Measurements from ENCODE around the gene CST9L. TPM values are rescaled to one million over a fixed set of nuclear protein-coding genes. Genes with fewer than 3 reads are reported as not detected.

The CST9L gene
- total RNA-seq, 1 experiment from 2014 or later: not detected

DNA sequence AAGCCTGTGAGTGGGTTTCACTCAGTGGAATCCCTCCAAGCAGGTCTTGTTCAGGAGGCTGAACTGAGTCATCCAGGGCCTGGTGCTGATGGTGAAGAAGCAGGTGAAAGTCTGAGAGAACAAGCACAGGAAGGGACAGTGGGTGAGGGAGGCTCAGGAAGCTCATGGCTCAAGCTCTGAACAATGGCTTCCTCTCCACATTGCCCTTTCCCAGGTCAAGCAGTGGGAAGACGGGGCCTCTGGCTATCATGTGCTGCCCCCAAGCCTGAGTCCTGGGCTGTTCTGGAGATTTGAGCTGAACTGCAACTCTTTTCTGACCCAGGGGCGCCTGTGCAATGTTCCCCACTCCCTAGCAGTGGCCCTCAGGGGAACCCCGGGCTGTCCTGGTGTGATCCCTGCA, 3.4 kb downstream of the CST9L start:
- Histone ChIP-seq H4K20me1 (ENCODE audit: low read length) (no peaks in the 10 kb centered on the region), H3K4me2 (ENCODE audit: low read length) (no peak overlapping the region), H2AFZ (ENCODE audit: low read length) (no peak overlapping the region), H3K36me3 (ENCODE audit: low read depth, low read length) (no peaks in the 10 kb centered on the region), H3K9me3 (ENCODE audit: low read length) (peaks cover 22% of the 10 kb centered on the region), H3F3A (ENCODE audit: low read length, unreplicated experiment) (no peaks in the 10 kb centered on the region), H3K9me2 (replicated peaks; ENCODE audit: low read length) (no peaks in the 10 kb centered on the region), H3K27ac (ENCODE audit: low read length) (no peak overlapping the region), H3K9ac (ENCODE audit: low read length) (no peak overlapping the region), H3K4me1 (ENCODE audit: insufficient read depth, low read length) (no peaks in the 10 kb centered on the region), H3K4me3 (ENCODE audit: low read length) (no peak overlapping the region), H3K27me3 (ENCODE audit: low read length) (peaks cover 33% of the 10 kb centered on the region), H3K79me2 (ENCODE audit: low read length) (no peaks in the 10 kb centered on the region)
- no TSS peak for BruUV-seq (replicated peaks)
- intact Hi-C loops (cut with micrococcal nuclease): no loop called here
- CTCF ChIA-PET: no interaction called here
- DNase-seq (no peak), ATAC-seq (no peak)
- POLR2A ChIA-PET (ENCODE audit: unreplicated experiment): no interaction called here
- TF ChIP-seq EZH2 (IDR thresholded peaks at IDR 0.05; ENCODE audit: low read length, unreplicated experiment) (no peak), EZH2phosphoT487 (IDR thresholded peaks at IDR 0.05; ENCODE audit: borderline replicate concordance, low read length) (no peak)
- TF ChIP-seq, protein P1, sequence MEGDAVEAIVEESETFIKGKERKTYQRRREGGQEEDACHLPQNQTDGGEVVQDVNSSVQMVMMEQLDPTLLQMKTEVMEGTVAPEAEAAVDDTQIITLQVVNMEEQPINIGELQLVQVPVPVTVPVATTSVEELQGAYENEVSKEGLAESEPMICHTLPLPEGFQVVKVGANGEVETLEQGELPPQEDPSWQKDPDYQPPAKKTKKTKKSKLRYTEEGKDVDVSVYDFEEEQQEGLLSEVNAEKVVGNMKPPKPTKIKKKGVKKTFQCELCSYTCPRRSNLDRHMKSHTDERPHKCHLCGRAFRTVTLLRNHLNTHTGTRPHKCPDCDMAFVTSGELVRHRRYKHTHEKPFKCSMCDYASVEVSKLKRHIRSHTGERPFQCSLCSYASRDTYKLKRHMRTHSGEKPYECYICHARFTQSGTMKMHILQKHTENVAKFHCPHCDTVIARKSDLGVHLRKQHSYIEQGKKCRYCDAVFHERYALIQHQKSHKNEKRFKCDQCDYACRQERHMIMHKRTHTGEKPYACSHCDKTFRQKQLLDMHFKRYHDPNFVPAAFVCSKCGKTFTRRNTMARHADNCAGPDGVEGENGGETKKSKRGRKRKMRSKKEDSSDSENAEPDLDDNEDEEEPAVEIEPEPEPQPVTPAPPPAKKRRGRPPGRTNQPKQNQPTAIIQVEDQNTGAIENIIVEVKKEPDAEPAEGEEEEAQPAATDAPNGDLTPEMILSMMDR (conservative IDR thresholded peaks at IDR 0.05; ENCODE audit: low read depth, low read length): no peak

DNA sequence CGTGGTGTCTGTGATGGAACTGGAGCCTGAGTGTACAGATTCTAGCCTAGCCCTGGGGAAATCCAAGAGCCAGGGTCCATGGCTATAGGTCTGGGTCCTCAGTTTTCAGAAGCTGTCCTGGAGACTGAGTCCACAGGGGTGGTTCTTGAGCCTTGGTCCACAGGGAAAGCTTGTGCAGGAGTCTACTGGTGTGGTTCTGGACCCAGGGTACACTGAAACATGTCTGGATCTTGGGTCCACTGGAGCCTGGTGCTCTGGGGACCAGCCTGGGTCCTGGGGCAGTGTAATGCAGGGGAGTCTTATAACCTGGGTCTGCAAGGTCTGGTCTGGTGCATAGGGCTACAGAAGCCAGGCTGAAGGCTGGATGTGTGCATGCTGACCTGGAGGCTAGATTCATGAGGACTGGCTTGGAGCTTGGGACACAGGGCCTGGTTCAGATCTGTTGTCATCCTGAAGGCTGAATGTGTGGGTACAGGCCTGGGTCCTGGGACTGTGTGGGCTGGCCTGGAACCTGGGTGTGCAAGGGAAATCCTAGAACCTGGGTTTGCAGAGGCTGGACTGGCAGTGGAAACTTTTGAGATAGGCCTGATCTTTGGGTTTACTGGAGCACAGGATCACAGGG, 5.5 kb downstream of the CST9L start:
- no peak overlapping the region for H3K4me2 ChIP-seq (ENCODE audit: low read length)
- intact Hi-C loops (cut with micrococcal nuclease): no loop called here
- POLR2A ChIA-PET (ENCODE audit: unreplicated experiment): no interaction called here
- ATAC-seq (no peak), DNase-seq (no peak)
- no peak overlapping the region for H3K9ac ChIP-seq (ENCODE audit: low read length)
- peaks cover 14% of the 10 kb centered on the region for H3K27me3 ChIP-seq (ENCODE audit: low read length)
- no peak overlapping the region for H2AFZ ChIP-seq (ENCODE audit: low read length)
- peaks cover 22% of the 10 kb centered on the region for H3K9me3 ChIP-seq (ENCODE audit: low read length)
- TF ChIP-seq EZH2 (IDR thresholded peaks at IDR 0.05; ENCODE audit: low read length, unreplicated experiment): no peak
- TF ChIP-seq EZH2phosphoT487 (IDR thresholded peaks at IDR 0.05; ENCODE audit: borderline replicate concordance, low read length): no peak
- TF ChIP-seq, protein P1 (conservative IDR thresholded peaks at IDR 0.05; ENCODE audit: low read depth, low read length): no peak
- CTCF ChIA-PET: no interaction called here
- no peaks in the 10 kb centered on the region for H3K36me3 ChIP-seq (ENCODE audit: low read depth, low read length)
- no peaks in the 10 kb centered on the region for H3F3A ChIP-seq (ENCODE audit: low read length, unreplicated experiment)
- H4K20me1 ChIP-seq (ENCODE audit: low read length): no peaks in the 10 kb centered on the region
- H3K79me2 ChIP-seq (ENCODE audit: low read length): no peaks in the 10 kb centered on the region
- no peak overlapping the region for H3K27ac ChIP-seq (ENCODE audit: low read length)
- no peaks in the 10 kb centered on the region for H3K9me2 ChIP-seq (replicated peaks; ENCODE audit: low read length)
- BruUV-seq (replicated peaks): no TSS peak
- H3K4me3 ChIP-seq (ENCODE audit: low read length): no peak overlapping the region
- no peaks in the 10 kb centered on the region for H3K4me1 ChIP-seq (ENCODE audit: insufficient read depth, low read length)

DNA sequence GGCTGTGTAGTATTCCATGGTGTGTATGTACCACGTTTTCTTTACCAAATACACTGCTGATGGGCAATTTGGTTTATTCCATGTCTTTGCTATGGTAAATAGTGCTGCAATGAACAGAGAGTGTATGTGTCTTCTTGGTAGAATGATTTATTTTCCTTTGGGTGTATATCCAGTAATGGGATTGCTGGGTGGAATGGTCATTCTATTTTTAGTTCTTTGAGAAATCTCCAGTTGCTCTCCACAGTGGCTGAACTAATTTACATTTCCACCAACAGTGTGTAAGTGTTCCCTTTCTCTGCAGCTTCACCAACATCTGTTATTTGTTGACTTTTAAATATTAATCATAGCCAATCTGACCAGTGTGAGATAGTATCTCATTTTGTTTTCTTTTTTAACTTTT, 13.9 kb downstream of the CST9L start:
- ChIA-PET POLR2A (ENCODE audit: unreplicated experiment) (no interaction called here), CTCF (no interaction called here)
- H3F3A ChIP-seq (ENCODE audit: low read length, unreplicated experiment): no peaks in the 10 kb centered on the region
- no peak overlapping the region for H3K4me2 ChIP-seq (ENCODE audit: low read length)
- H4K20me1 ChIP-seq (ENCODE audit: low read length): no peaks in the 10 kb centered on the region
- H2AFZ ChIP-seq (ENCODE audit: low read length): no peak overlapping the region
- BruUV-seq (replicated peaks): no TSS peak
- H3K4me1 ChIP-seq (ENCODE audit: insufficient read depth, low read length): no peaks in the 10 kb centered on the region
- intact Hi-C loops (cut with micrococcal nuclease): no loop called here
- no peaks in the 10 kb centered on the region for H3K36me3 ChIP-seq (ENCODE audit: low read depth, low read length)
- DNase-seq: no peak
- H3K27me3 ChIP-seq (ENCODE audit: low read length): peaks cover 56% of the 10 kb centered on the region
- H3K9me3 ChIP-seq (ENCODE audit: low read length): no peaks in the 10 kb centered on the region
- TF ChIP-seq, protein P1 (conservative IDR thresholded peaks at IDR 0.05; ENCODE audit: low read depth, low read length): no peak
- TF ChIP-seq EZH2 (IDR thresholded peaks at IDR 0.05; ENCODE audit: low read length, unreplicated experiment) (no peak), EZH2phosphoT487 (IDR thresholded peaks at IDR 0.05; ENCODE audit: borderline replicate concordance, low read length) (no peak)
- ATAC-seq: no peak
- no peaks in the 10 kb centered on the region for H3K9me2 ChIP-seq (replicated peaks; ENCODE audit: low read length)
- H3K9ac ChIP-seq (ENCODE audit: low read length): no peak overlapping the region
- H3K4me3 ChIP-seq (ENCODE audit: low read length): no peak overlapping the region
- H3K79me2 ChIP-seq (ENCODE audit: low read length): no peaks in the 10 kb centered on the region
- H3K27ac ChIP-seq (ENCODE audit: low read length): no peak overlapping the region

All from PC-3 (cell line).